Activated naive CD4-positive, alpha-beta T cell treated with anti-CD3 and anti-CD28 coated beads, Interleukin-2, amount 50 U/mL, for 72 hours (primary cell): ENCODE results near the gene ANKRD16. TPM values are rescaled to one million over a fixed set of nuclear protein-coding genes. Genes with fewer than 3 reads are reported as not detected.

Source experiments
- ATAC-seq, 2 donors: fragments of 150-1000 bp; cut with Tn5 transposase; 2 replicates each; pipeline ENCODE4 v1.10.0; 2021; ENCODE audit warnings: mild to moderate bottlenecking in 2 of 2, moderate library complexity in 2 of 2
- DNase-seq, 2 donors: peaks; one replicate each; pipeline ENCODE4 v3.0.0; 2021 to 2022; ENCODE audit warnings: low spot score in 2 of 2
- H3K27ac Mint-ChIP-seq, 2 donors: one replicate each; pipeline ENCODE4 v1.8.0; 2022; ENCODE audit warnings: mild to moderate bottlenecking in 2 of 2, mixed read lengths in 2 of 2
- H3K36me3 Mint-ChIP-seq, 2 donors: one replicate each; pipeline ENCODE4 v1.8.0; 2022; ENCODE audit warnings: mixed read lengths in 2 of 2
- H3K9me3 Mint-ChIP-seq, 2 donors: one replicate each; pipeline ENCODE4 v1.8.0; 2022; ENCODE audit warnings: mixed read lengths in 2 of 2
- total RNA-seq, 2 donors: library from RNA; stranded (reverse); gene quantifications; one replicate each; pipeline ENCODE4 v1.2.3, GENCODE V29; 2022

The ANKRD16 gene
- total RNA-seq, 2 donors from 2014 or later = 3.3 to 6.8 TPM

DNA sequence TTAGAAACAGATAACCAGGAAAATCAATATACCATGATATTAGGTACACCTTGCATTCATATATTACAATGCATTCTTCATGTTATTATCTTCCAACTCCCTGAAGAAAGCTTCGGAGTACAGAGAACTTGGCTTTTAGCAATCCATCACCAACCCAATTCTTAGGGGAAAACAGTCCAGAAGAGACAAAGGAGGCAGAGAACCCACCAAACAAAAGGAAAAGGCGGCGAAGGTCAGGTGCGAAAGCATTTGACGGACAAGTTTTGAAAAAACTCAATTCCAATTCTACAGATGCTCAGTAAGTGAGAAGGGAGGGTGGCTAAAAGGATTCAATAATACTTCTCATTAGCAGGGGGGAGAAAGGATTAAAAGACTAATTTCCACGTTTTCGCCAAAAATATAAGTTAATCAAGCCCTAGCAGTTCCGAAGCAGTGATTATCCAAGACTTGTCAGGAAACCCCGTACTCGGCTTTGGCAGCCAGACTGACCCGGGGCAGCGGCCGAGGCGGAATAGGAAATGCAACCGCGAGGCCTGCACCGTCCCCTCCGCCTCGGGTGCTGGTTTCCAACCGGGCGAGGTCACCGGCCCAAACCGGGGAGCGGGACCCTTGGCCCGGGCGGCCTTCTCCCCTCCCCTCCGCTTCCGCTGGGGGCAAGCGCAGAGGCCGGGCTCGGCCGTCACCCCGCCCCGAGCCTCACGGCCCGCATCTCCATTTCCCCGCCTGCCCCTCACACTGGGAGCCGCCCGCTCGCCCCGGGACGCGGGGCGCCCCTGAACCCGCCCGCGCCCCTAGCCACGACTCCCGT is 77.2 kb downstream of the ANKRD16 start:
- peaks cover 24 to 32% of the 10 kb centered on the region in 2 donors for H3K36me3 Mint-ChIP-seq
- peak; percentile 50 to 65 for DNase-seq
- peak overlapping the region; percentile 88 to 92 for H3K27ac Mint-ChIP-seq
- peaks cover 3% of the 10 kb centered on the region in 2 donors for H3K9me3 Mint-ChIP-seq
- peak; percentile 41 to 46 for ATAC-seq

Other genes with a start within 250 kb of the ANKRD16 start
- gene ASB13, start 223.3 kb downstream of the ANKRD16 start, total RNA-seq = 10 to 100 TPM in 1 of 2 donors, under 1 TPM in 1; 0.41 to 14.3 TPM
- 10 to 100 TPM; 44.9 to 54.9 TPM for gene TASOR2, start 205.1 kb downstream of the ANKRD16 start, total RNA-seq
- gene GDI2, start 76.5 kb downstream of the ANKRD16 start, total RNA-seq = 100 to 1,000 TPM; 234 to 281 TPM
- 10 to 100 TPM; 51.8 to 53.5 TPM for gene FBH1, start 350 bp upstream of the ANKRD16 start, total RNA-seq
- 10 to 100 TPM in 1 of 2 donors, 1 to 10 TPM in 1; 6.6 to 16.7 TPM for gene IL15RA, start 87.7 kb upstream of the ANKRD16 start, total RNA-seq
- 100 to 1,000 TPM; 531 to 706 TPM for gene IL2RA, start 172.5 kb upstream of the ANKRD16 start, total RNA-seq
- 100 to 1,000 TPM; 141 to 227 TPM for gene RBM17, start 199.1 kb upstream of the ANKRD16 start, total RNA-seq